ENCODE results near the gene CD36. TPM values are rescaled to one million over a fixed set of nuclear protein-coding genes. Genes with fewer than 3 reads are reported as not detected.

Gene CD36
- total and polyA plus RNA-seq, 2 of the 8 experiments (the other 6 are each of a cell fraction or from before 2014, with no cell fraction given) = 0.33 to 0.60 TPM

DNA sequence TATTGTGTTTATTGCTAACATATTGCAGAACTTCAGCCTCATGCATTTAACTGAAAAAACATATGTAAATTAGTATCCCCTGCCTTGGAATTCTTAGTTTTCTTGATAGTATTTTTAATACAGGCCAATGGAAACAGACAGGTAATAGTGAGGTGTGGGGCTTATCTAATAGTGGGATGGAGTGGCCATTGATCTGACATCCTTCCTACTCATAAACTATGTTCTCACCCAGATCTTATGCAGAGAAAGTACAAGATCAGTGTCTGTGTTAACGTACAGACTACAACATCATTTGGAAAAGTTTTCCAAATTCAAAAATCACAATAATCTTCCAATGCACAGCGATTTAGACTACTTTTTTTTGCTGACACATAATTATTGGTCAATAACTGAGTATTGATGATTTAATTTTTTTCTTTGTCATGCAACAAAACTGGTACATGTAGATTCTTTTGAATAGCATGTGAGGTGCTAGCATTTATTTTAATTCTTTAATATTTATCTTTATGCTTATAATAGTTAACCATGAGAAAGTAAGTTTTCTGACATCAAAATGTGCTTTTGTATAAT lies 9.7 kb downstream of the CD36 start:
- 87% methylated on average over 2 of the region's 2 CpGs; no CpG with 5 or more reads in 1 of the 2 experiments for WGBS, 2 experiments (ENCODE audit: extremely low coverage in 1 of 2, insufficient coverage in 1 of 2, insufficient read length in 1 of 2, insufficient replicate concordance in 2 of 2, low coverage in 1 of 2, low lambda C conversion rate in 2 of 2, missing lambda C conversion rate in 1 of 2)
- no peaks in the 10 kb centered on the region for H3K4me1 ChIP-seq (replicated peaks in 1 of 4; ENCODE audit: control insufficient read depth in 3 of 4, insufficient read depth in 4 of 4, low read length in 3 of 4)

More for the DNA sequence above, 9.7 kb downstream of the CD36 start:
- no peak for TF ChIP-seq BCL11A (IDR thresholded peaks at IDR 0.05; ENCODE audit: low read depth in 2 of 2, low read length in 2 of 2)
- peak; percentile 55; the same call in 1 of the 2 replicates for TF ChIP-seq MAFK (IDR thresholded peaks at IDR 0.05; ENCODE audit: low read depth, low read length)
- H3K14ac ChIP-seq (ENCODE audit: insufficient read length) = no peak overlapping the region
- no peak overlapping the region for H3K9ac ChIP-seq (replicated peaks in 1 of 4; ENCODE audit: extremely low read depth in 1 of 4, low read depth in 3 of 4, low read length in 3 of 4)
- H3K27ac ChIP-seq (ENCODE audit: low read depth, low read length) = no peak overlapping the region
- no peak overlapping the region for H2BK12ac ChIP-seq (ENCODE audit: low read depth, low read length)
- no peaks in the 10 kb centered on the region for H3K9me3 ChIP-seq (ENCODE audit: insufficient read depth in 2 of 2, low read depth in 1 of 2, low read length in 1 of 2)
- H3K36me3 ChIP-seq (ENCODE audit: control insufficient read depth in 2 of 4, insufficient read depth in 4 of 4, low read length in 3 of 4) = no peaks in the 10 kb centered on the region
- no peaks in the 10 kb centered on the region for H4K20me1 ChIP-seq (replicated peaks in 1 of 2; ENCODE audit: control insufficient read depth in 1 of 2, insufficient read depth in 2 of 2, low read length in 2 of 2)
- no peaks in the 10 kb centered on the region for H3K27me3 ChIP-seq (replicated peaks in 1 of 4; ENCODE audit: control insufficient read depth in 3 of 4, extremely low read depth in 1 of 4, insufficient read depth in 3 of 4, low read length in 3 of 4)
- no peak for DNase-seq (ENCODE audit: low read depth in 1 of 2, low spot score in 2 of 2)
- H3K4ac ChIP-seq (replicated peaks; ENCODE audit: insufficient read length, low read depth, low read length) = no peak overlapping the region
- H2AK5ac ChIP-seq (ENCODE audit: low read depth, low read length) = no peak overlapping the region
- H3K56ac ChIP-seq (replicated peaks; ENCODE audit: insufficient read length, low read depth, low read length) = no peak overlapping the region
- H4K5ac ChIP-seq (ENCODE audit: insufficient read length, low read depth, low read length) = no peak overlapping the region
- H3K23ac ChIP-seq (ENCODE audit: insufficient read length) = no peak overlapping the region
- no peak overlapping the region for H4K91ac ChIP-seq (replicated peaks; ENCODE audit: insufficient read length, low read length)
- H2BK120ac ChIP-seq (replicated peaks; ENCODE audit: low read depth, low read length) = no peak overlapping the region
- no peak overlapping the region for H2AFZ ChIP-seq (ENCODE audit: low read length)
- ChIA-PET POLR2A (ENCODE audit: partially characterized antibody) (no interaction called here), CTCF (ENCODE audit: partially characterized antibody) (interaction anchor here (1.7 kb wide), 1 partner anchor 15 kb away, joined by 5 read pairs; no protein-coding TSS in a partner anchor)
- H3K4me2 ChIP-seq (ENCODE audit: insufficient read depth in 1 of 2, low read depth in 2 of 2, low read length in 2 of 2) = no peak overlapping the region
- no peaks in the 10 kb centered on the region for H3K79me1 ChIP-seq (ENCODE audit: low read depth, low read length)
- no peak overlapping the region for H4K8ac ChIP-seq (ENCODE audit: extremely low read depth, insufficient read depth, low read length)
- no peak overlapping the region for H3K4me3 ChIP-seq (ENCODE audit: extremely low read depth in 1 of 4, insufficient read depth in 2 of 4, low read depth in 3 of 4, low read length in 4 of 4)
- H3K18ac ChIP-seq (ENCODE audit: extremely low read depth, low read length) = no peak overlapping the region
- H3K23me2 ChIP-seq (ENCODE audit: low read depth, low read length) = no peaks in the 10 kb centered on the region
- no peak overlapping the region for H2BK15ac ChIP-seq (ENCODE audit: low read length)
- no peak overlapping the region for H2BK20ac ChIP-seq (ENCODE audit: low read length)
- no peak for FAIRE-seq
- no peak overlapping the region for H2BK5ac ChIP-seq (ENCODE audit: low read depth, low read length)
- H3K79me2 ChIP-seq (ENCODE audit: control insufficient read depth in 1 of 2, insufficient read depth in 2 of 2, low read length in 2 of 2) = no peaks in the 10 kb centered on the region

Data from H1 (cell line).